Lower leg skin (tissue), 3 donors: ENCODE results near the gene CCNYL1.

ENCODE experiments used
- POLR2A ChIP-seq, 2 donors: fragments of 450-650 bp; IDR thresholded peaks; one replicate each; pipeline ENCODE4 v1.6.1; 2016 to 2017; ENCODE audit warnings: antibody characterized with exemption in 2 of 2, mild to moderate bottlenecking in 1 of 2, moderate library complexity in 1 of 2
- TF ChIP-seq, protein P1 (sequence below), 3 donors: fragments of 450-650 bp; IDR thresholded peaks; one replicate each; pipeline ENCODE4 v1.5.1; 2016; ENCODE audit warnings: antibody characterized with exemption in 3 of 3, mild to moderate bottlenecking in 3 of 3, moderate library complexity in 2 of 3

DNA sequence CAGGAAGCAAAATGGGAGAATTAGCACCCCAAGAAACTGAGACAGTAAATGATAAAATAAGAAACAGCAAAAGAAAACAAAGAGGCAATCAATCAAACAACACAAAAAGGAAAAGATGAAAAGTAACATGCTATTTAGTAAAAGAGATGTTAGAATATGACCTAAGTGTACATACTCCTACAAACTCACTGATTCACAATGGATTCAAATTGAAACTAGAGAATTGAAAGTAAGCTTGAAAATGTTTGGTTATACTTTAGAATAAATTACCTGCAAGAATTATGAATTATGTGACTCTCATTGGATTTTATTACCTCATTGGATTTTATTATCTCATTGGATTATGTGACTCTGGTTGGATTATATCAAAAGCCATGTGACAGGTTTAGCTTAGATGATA lies 22.8 kb upstream of the CCNYL1 start:
- TF ChIP-seq, protein P1, sequence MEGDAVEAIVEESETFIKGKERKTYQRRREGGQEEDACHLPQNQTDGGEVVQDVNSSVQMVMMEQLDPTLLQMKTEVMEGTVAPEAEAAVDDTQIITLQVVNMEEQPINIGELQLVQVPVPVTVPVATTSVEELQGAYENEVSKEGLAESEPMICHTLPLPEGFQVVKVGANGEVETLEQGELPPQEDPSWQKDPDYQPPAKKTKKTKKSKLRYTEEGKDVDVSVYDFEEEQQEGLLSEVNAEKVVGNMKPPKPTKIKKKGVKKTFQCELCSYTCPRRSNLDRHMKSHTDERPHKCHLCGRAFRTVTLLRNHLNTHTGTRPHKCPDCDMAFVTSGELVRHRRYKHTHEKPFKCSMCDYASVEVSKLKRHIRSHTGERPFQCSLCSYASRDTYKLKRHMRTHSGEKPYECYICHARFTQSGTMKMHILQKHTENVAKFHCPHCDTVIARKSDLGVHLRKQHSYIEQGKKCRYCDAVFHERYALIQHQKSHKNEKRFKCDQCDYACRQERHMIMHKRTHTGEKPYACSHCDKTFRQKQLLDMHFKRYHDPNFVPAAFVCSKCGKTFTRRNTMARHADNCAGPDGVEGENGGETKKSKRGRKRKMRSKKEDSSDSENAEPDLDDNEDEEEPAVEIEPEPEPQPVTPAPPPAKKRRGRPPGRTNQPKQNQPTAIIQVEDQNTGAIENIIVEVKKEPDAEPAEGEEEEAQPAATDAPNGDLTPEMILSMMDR (IDR thresholded peaks at IDR 0.05): no peak
- no peak for TF ChIP-seq POLR2A (IDR thresholded peaks at IDR 0.05)
